ENCODE data around the gene CDKAL1. TPM values are rescaled to one million over a fixed set of nuclear protein-coding genes. Genes with fewer than 3 reads are reported as not detected.
"Not testable (repeated sequence)": the region's sequence is repeated elsewhere in the genome, so short reads cannot be mapped to it uniquely, and the experiment has no call there.

CDKAL1 gene
- total and polyA plus RNA-seq, 10 of the 15 experiments (the other 5 are each of a cell fraction or from before 2014, with no cell fraction given), result 10.7 to 26.9 (median 17.3) TPM

DNA sequence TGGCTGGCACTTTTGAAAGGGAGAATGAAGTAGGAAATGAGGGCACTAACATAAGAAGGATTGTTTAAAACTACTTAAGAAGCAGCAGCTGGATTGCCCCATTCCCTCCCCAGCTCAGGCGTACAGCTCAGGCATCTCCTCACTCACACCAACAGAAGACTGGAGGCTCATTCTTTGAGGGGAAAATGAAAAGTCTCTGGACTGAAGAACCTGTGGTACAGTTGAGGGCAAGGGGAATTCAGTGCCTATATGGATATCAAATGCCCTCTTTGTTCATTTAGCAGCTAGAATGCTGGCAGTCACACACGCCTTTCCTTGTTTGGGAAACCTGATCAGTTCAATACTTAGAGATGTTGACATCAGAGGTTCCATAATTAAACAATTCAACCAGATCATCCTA, 557.2 kb downstream of the CDKAL1 start:
- in situ Hi-C loops (cut with MboI), result no loop called here

DNA sequence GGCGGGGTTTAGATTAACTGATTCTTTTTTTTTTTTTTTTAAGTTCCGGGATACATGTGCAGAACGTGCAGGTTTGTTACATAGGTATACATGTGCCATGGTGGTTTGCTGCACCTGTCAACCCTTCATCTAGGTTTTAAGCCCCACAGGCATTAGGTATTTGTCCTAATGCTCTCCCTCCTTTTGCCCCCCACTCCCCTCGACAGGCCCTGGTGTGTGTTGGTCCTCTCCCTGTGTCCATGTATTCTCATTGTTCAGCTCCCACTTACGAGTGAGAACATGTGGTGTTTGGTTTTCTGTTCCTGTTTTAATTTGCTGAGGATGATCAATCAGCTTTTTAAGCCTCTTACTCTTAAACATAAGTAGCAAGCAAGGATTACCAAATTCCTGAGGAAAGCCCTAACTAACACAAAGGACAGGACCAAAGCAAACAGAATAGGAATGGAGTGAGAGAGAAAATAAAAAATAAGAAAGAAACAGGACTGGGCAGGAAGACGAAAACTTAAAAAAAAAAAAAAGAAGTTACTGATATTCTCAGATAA, 558.0 kb downstream of the CDKAL1 start:
- H2AFZ ChIP-seq (ENCODE audit: control insufficient read depth, low read depth, low read length); H3K36me3 ChIP-seq (ENCODE audit: control insufficient read depth in 2 of 2, insufficient read depth in 2 of 2, low read length in 1 of 2); in situ Hi-C loops (cut with MboI); DNase-seq (ENCODE audit: low read depth, low spot score); SMC1A ChIA-PET (ENCODE audit: uncharacterized antibody, unreplicated experiment); H3K4me2 ChIP-seq (ENCODE audit: control insufficient read depth, insufficient read depth); H3K4me3 ChIP-seq; CTCF ChIA-PET; FAIRE-seq; H3K9me3 ChIP-seq (replicated peaks; ENCODE audit: control insufficient read depth, insufficient read depth, low read length); H3K27ac ChIP-seq (ENCODE audit: control insufficient read depth, insufficient read depth); H3K79me2 ChIP-seq (ENCODE audit: control insufficient read depth, insufficient read depth, low read length); H3K27me3 ChIP-seq (replicated peaks in 1 of 2; ENCODE audit: control insufficient read depth in 2 of 2, insufficient read depth in 2 of 2, low read length in 1 of 2); BruUV-seq (replicated peaks); ATAC-seq; H3K4me1 ChIP-seq (ENCODE audit: control insufficient read depth, insufficient read depth, low read length); H3K9ac ChIP-seq (ENCODE audit: control insufficient read depth, insufficient read depth, low read length); intact Hi-C loops (cut with micrococcal nuclease; ENCODE audit: unreplicated experiment); RAD21 ChIA-PET (ENCODE audit: unreplicated experiment); H4K20me1 ChIP-seq (ENCODE audit: control insufficient read depth, insufficient read depth): not testable (repeated sequence)
- POLR2A ChIA-PET, result interaction anchor here (0.7 kb wide), 2 partner anchors 53 to 129 kb away, joined by 3 read pairs; no protein-coding TSS in a partner anchor
- WGBS (ENCODE audit: insufficient coverage, insufficient replicate concordance, low lambda C conversion rate, missing lambda C conversion rate), result 86% methylated on average over 4 of the region's 6 CpGs

More for the DNA sequence above, 557.2 kb downstream of the CDKAL1 start:
- no peaks in the 10 kb centered on the region for H3K9me3 ChIP-seq (replicated peaks; ENCODE audit: control insufficient read depth, insufficient read depth, low read length)
- no peak overlapping the region for H3K4me3 ChIP-seq
- no peak overlapping the region for H2AFZ ChIP-seq (ENCODE audit: control insufficient read depth, low read depth, low read length)
- intact Hi-C loops (cut with micrococcal nuclease; ENCODE audit: unreplicated experiment), result no loop called here
- ChIA-PET POLR2A (interaction anchor here (0.7 to 1.5 kb wide), 2 partner anchors 10 to 52 kb away, joined by 3 read pairs; no protein-coding TSS in a partner anchor), SMC1A (ENCODE audit: uncharacterized antibody, unreplicated experiment) (interaction anchor here (0.6 kb wide), 1 partner anchor 326 kb away, joined by 6 read pairs; no protein-coding TSS in a partner anchor), RAD21 (ENCODE audit: unreplicated experiment) (no interaction called here), CTCF (interaction anchor here (0.7 kb wide), 1 partner anchor 44 kb away, joined by 3 read pairs; no protein-coding TSS in a partner anchor)
- WGBS (ENCODE audit: insufficient coverage, insufficient replicate concordance, low lambda C conversion rate, missing lambda C conversion rate), result 97% methylated on average over 2 of the region's 2 CpGs
- DNase-seq (ENCODE audit: low read depth, low spot score), result no peak
- no peaks in the 10 kb centered on the region for H3K4me1 ChIP-seq (ENCODE audit: control insufficient read depth, insufficient read depth, low read length)
- no peak overlapping the region for H3K4me2 ChIP-seq (ENCODE audit: control insufficient read depth, insufficient read depth)
- TF ChIP-seq, protein P1, sequence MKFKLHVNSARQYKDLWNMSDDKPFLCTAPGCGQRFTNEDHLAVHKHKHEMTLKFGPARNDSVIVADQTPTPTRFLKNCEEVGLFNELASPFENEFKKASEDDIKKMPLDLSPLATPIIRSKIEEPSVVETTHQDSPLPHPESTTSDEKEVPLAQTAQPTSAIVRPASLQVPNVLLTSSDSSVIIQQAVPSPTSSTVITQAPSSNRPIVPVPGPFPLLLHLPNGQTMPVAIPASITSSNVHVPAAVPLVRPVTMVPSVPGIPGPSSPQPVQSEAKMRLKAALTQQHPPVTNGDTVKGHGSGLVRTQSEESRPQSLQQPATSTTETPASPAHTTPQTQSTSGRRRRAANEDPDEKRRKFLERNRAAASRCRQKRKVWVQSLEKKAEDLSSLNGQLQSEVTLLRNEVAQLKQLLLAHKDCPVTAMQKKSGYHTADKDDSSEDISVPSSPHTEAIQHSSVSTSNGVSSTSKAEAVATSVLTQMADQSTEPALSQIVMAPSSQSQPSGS (IDR thresholded peaks at IDR 0.05; ENCODE audit: low read length), result no peak
- TF ChIP-seq BMI1 (IDR thresholded peaks at IDR 0.05; ENCODE audit: borderline replicate concordance) (no peak), SMARCA5 (IDR thresholded peaks at IDR 0.05) (no peak), ZNF24 (IDR thresholded peaks at IDR 0.05) (no peak), PAX5 (IDR thresholded peaks at IDR 0.05; ENCODE audit: borderline replicate concordance, low read depth, low read length) (no peak)
- TF ChIP-seq, protein P2, sequence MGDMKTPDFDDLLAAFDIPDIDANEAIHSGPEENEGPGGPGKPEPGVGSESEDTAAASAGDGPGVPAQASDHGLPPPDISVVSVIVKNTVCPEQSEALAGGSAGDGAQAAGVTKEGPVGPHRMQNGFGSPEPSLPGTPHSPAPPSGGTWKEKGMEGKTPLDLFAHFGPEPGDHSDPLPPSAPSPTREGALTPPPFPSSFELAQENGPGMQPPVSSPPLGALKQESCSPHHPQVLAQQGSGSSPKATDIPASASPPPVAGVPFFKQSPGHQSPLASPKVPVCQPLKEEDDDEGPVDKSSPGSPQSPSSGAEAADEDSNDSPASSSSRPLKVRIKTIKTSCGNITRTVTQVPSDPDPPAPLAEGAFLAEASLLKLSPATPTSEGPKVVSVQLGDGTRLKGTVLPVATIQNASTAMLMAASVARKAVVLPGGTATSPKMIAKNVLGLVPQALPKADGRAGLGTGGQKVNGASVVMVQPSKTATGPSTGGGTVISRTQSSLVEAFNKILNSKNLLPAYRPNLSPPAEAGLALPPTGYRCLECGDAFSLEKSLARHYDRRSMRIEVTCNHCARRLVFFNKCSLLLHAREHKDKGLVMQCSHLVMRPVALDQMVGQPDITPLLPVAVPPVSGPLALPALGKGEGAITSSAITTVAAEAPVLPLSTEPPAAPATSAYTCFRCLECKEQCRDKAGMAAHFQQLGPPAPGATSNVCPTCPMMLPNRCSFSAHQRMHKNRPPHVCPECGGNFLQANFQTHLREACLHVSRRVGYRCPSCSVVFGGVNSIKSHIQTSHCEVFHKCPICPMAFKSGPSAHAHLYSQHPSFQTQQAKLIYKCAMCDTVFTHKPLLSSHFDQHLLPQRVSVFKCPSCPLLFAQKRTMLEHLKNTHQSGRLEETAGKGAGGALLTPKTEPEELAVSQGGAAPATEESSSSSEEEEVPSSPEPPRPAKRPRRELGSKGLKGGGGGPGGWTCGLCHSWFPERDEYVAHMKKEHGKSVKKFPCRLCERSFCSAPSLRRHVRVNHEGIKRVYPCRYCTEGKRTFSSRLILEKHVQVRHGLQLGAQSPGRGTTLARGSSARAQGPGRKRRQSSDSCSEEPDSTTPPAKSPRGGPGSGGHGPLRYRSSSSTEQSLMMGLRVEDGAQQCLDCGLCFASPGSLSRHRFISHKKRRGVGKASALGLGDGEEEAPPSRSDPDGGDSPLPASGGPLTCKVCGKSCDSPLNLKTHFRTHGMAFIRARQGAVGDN (IDR thresholded peaks at IDR 0.05), result no peak
- no peaks in the 10 kb centered on the region for H3K79me2 ChIP-seq (ENCODE audit: control insufficient read depth, insufficient read depth, low read length)
- H3K36me3 ChIP-seq (ENCODE audit: control insufficient read depth in 2 of 2, insufficient read depth in 2 of 2, low read length in 1 of 2), result no peaks in the 10 kb centered on the region; a peak in 1 of 4 replicates
- FAIRE-seq, result no peak
- H3K27ac ChIP-seq (ENCODE audit: control insufficient read depth, insufficient read depth), result no peak overlapping the region
- no peaks in the 10 kb centered on the region for H4K20me1 ChIP-seq (ENCODE audit: control insufficient read depth, insufficient read depth)
- no peaks in the 10 kb centered on the region for H3K27me3 ChIP-seq (replicated peaks in 1 of 2; ENCODE audit: control insufficient read depth in 2 of 2, insufficient read depth in 2 of 2, low read length in 1 of 2)
- BruUV-seq (replicated peaks), result no TSS peak
- no peak overlapping the region for H3K9ac ChIP-seq (ENCODE audit: control insufficient read depth, insufficient read depth, low read length)
- ATAC-seq, result no peak
